GM18526 (cell line): ENCODE results near the gene HS1BP3.

ENCODE experiments used
- POLR2A ChIP-seq: IDR thresholded peaks from 3 replicates; pipeline ENCODE4 v1.6.1; 2011; ENCODE audit not compliant: insufficient read length; ENCODE audit errors: extremely low read depth

Gene HS1BP3

GRCh38 chr2:20599861-20600461 is 50.9 kb downstream of the HS1BP3 start:
- TF ChIP-seq POLR2A, result no peak

DNA sequence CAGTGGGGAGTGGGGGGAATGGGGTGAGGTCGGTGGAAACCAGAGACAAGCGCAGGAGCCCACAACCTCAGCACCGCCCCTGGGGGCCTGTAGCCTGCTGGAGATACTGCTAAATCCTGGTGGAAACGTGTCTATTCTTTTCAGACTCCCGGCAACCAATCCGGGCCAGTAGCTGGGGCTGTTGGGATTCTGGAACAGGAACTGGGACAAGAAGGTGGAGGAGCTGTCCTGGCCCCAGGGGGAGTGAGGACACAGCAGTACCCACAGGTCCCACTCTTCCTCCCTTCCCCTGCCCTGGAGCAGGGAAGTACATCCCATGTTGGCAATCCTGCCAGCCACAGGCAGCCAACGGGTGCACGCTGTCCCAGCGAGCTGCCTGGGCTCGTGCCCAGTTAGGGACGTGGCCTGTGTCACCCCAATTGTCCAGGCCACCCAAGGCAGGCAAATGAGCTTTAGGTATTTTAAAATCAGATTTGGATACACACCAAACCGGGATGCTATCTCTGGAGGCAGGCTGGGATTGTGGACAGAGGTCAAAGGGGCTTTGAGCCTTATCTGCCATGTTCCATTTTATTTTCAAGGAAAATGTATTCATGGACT is 51.8 kb downstream of the HS1BP3 start:
- TF ChIP-seq POLR2A, result no peak

- TF ChIP-seq POLR2A, result no peak
Observed at GRCh38 chr2:20597860-20598183, 53.1 kb downstream of the HS1BP3 start.

- TF ChIP-seq POLR2A, result no peak
Observed at GRCh38 chr2:20596973-20597859, 53.7 kb downstream of the HS1BP3 start.

- TF ChIP-seq POLR2A, result no peak
Observed at GRCh38 chr2:20596193-20596972, 54.5 kb downstream of the HS1BP3 start.

GRCh38 chr2:20595439-20596192 is 55.3 kb downstream of the HS1BP3 start:
- peak; percentile 21 for TF ChIP-seq POLR2A

DNA sequence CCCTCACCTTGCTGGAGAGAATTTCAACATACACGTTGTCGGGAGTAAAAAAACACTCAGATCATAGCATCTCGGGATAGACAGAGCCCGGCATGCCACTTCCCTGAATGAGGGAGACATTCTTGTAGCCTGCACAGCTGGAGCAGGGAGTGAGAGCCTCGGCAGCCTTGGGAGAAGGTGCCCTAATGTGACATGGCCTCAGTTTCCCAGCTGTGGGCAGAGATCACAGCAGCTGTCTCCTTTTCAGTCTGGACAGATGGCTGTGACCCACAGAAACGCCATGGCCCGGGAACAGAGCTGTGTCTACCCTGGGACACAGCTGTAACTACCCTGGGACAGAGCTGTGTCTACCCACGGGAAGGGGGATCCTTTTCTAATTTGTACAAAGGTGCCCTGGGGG is 55.9 kb downstream of the HS1BP3 start:
- no peak for TF ChIP-seq POLR2A

DNA sequence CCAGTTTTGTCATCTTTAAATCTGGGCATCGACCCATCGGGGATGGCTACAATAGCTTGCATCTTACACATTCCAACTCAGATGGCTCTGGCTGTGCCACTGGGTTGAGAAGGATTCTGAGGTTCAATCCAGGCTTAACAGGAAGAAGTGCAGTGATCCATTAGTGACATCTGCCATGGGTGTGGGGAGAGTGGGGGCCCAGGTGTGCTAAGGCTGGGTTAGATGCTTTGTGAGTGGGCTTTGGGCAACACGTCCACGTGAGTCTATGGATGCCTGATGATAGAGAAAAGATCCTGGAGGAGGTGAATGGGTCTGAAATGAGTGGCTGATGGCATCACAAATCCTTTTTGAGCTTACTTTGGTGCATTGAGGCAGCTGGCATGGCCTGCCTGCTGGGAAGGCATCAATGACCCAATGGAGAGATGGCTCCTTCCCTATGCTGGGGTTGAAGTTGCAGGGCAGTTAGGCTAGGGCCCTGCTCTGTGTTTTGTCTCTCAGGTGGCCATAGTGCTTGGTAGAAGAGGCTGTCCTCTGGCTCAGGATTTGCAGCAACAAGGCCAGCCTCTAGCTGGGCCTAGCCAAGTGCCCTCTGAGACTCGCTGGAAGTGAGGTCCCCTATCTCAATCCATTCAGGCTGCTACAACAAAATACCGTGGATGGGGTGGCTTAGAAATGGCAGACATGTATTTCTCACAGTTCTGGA is 56.7 kb downstream of the HS1BP3 start:
- TF ChIP-seq POLR2A, result no peak

DNA sequence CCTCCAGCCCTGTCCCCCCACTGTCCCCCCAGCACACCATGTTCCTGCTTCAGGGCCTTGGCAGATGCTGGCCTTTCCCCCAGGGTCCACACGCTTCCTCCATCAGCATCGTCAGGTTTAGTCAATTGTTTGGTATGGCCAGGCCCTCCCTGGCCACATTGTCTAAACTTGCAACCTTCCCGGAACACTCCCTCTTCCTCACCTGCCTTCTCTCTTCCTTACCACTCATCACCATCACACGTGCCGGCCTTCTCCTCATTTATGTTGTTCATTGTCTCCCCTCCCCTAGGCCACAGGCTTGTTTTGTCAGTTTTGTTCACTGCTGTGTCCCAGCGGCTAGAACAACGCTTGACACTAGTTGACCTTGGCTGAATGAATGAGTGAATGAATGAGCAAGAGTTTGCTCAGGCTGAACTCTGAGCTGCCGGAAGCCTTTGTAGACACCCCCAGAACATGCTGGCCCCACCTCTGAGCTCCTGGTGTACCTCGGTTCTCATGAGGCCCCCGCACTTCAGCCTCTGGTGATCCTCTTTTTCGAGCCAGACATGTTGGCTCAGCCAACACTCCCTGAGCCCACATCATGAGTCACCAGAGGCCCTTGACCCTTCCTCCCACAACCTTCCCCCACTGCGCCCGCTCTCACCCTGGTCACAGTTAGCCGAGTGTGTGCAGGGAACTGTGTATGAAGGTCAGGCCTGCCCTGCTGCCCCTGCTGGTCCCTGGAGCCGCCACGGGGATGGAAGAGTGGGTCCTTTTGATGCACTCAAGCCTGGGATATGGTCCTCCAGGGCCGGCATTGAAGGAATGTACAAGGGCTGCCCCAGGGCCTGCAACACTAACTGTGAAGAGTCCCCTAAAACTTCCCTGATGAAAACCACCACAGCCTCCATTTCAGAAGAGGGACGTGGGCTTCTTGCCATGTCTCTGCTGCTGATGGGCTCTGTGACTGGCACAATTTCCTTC is 57.5 kb downstream of the HS1BP3 start:
- TF ChIP-seq POLR2A, result no peak

DNA sequence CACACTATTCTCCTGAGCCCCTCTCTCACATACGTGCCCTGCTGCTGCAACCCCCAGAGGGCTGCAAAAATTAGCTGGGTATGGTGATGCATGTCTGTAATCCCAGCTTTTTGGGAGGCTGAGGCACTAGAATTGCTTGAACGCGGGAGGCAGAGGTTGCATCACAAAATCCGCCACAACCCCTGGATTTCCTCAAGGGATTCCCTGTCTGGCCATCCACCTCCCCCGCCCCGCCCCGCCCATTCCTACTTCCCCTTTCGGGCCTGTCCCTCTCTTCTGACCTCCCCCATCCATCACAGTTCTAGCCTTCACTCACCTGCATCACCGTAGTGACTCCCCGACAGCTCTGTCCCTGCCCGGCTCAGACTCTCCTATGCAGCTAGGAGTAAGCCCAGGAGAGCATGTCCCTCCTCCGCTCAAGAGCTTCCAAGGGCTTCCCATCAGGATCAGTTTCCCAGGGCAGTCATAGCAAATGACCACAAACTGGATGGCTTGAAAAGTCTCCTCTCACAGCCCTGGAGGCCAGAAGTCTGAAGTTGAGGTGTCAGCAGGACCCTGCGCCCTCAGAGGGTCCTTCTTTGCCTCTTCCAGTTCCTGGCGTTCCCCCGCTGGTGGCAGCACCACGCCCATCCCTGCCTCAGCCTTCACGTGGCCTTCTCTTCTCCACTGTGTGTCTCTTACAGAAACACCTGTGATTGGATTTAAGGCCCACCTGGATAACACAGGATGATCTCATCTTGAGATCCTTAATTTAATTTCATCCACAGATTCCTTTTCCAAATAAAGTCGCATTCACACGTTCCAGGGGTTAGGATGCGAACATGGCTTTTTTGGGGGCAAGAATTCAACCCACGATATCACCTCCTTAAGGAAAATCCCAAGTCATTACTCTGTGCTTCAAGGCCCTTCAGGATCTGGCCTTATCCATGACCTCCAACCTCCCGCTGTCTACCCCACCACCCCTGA is 58.5 kb downstream of the HS1BP3 start:
- TF ChIP-seq POLR2A, result no peak

- TF ChIP-seq POLR2A, result no peak
Observed at GRCh38 chr2:20590704-20591515, 60.0 kb downstream of the HS1BP3 start.

- no peak for TF ChIP-seq POLR2A
Observed at GRCh38 chr2:20589975-20590703, 60.8 kb downstream of the HS1BP3 start.
